ENCODE data around the gene CXCL14.

The CXCL14 gene

DNA sequence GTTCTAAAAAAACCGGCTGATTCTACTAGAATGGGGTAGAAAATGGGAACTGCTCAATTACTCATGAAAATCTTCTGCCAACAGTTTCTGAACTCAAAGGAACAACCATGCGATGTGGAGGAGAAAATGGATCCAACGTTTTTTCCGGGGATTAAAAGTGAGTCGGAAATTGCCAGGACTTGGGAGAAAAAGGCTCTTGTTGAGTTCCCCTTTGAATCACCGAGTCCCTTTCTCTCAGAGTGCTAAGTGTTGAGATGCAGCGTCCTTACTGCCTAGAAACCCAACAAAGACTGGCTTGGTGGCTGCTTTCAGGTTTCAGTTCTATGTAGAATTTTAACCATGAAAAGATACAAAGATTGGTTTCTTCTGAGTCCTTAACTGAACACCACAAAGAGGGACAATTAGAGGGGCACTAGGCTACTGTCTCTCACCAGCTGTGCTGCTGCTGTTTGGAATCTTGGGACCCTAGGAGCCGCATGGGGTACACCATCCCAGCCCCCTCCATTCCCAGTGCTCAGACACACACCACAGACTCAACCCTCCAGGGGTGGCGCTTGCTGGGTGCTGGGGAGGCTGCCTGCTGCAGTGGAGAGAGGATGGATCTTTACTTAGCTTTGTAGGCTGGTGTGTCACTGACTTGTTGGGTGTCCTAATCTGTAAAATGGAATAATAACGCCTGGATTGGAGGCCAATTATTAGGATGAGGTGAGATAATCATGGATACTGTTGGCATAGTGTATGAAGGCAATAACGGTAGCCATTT is 21.5 kb downstream of the CXCL14 start:
- H3K79me2 ChIP-seq (ENCODE audit: control insufficient read depth, low read length): no peaks in the 10 kb centered on the region
- no peak overlapping the region for H3K4me2 ChIP-seq (ENCODE audit: low read length)
- TF ChIP-seq, protein P1, sequence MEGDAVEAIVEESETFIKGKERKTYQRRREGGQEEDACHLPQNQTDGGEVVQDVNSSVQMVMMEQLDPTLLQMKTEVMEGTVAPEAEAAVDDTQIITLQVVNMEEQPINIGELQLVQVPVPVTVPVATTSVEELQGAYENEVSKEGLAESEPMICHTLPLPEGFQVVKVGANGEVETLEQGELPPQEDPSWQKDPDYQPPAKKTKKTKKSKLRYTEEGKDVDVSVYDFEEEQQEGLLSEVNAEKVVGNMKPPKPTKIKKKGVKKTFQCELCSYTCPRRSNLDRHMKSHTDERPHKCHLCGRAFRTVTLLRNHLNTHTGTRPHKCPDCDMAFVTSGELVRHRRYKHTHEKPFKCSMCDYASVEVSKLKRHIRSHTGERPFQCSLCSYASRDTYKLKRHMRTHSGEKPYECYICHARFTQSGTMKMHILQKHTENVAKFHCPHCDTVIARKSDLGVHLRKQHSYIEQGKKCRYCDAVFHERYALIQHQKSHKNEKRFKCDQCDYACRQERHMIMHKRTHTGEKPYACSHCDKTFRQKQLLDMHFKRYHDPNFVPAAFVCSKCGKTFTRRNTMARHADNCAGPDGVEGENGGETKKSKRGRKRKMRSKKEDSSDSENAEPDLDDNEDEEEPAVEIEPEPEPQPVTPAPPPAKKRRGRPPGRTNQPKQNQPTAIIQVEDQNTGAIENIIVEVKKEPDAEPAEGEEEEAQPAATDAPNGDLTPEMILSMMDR (IDR thresholded peaks at IDR 0.05; ENCODE audit: low read depth, low read length, poor library complexity, severe bottlenecking): no peak
- TF ChIP-seq EZH2phosphoT487 (IDR thresholded peaks at IDR 0.05; ENCODE audit: borderline replicate concordance, low read length): no peak
- no peak overlapping the region for H3K27ac ChIP-seq (ENCODE audit: low read depth, low read length)
- H3K9me3 ChIP-seq (ENCODE audit: control insufficient read depth, insufficient read depth, low read length): no peaks in the 10 kb centered on the region
- H3K4me3 ChIP-seq (ENCODE audit: low read length): no peak overlapping the region
- H3F3A ChIP-seq (ENCODE audit: control insufficient read depth, insufficient read depth): no peaks in the 10 kb centered on the region
- peaks cover 3% of the 10 kb centered on the region; the same call in 1 of the 2 replicates for H3K4me1 ChIP-seq (ENCODE audit: control insufficient read depth, low read length)
- H3K9me2 ChIP-seq (replicated peaks; ENCODE audit: control insufficient read depth, low read length): no peaks in the 10 kb centered on the region
- no peaks in the 10 kb centered on the region for H4K20me1 ChIP-seq (ENCODE audit: control insufficient read depth, insufficient read depth, low read depth, low read length)
- H3K27me3 ChIP-seq (ENCODE audit: control insufficient read depth, low read length): peaks cover 9% of the 10 kb centered on the region; the same call in 1 of the 2 replicates
- H3K36me3 ChIP-seq (ENCODE audit: control insufficient read depth, low read length): no peaks in the 10 kb centered on the region

DNA sequence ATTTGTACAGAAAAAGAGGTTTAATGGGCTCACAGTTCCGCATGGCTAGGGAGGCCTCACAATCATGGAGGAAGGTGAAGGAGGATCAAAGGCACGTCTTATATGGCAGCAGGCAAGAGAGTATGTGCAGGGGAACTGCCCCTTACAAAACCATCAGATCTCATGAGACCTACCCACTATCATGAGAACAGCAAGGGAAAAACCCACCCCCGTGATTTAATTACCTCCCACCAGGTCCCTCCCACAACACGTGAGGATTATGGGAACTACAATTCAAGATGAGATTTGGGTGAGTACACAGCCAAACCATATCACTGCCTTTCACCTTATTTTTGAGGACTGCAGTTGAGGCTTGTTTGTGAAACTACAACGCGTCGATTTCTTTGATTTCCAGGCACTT is 22.2 kb downstream of the CXCL14 start:
- Histone ChIP-seq H3K9me3 (ENCODE audit: control insufficient read depth, insufficient read depth, low read length) (no peaks in the 10 kb centered on the region), H3K27me3 (ENCODE audit: control insufficient read depth, low read length) (peaks cover 8% of the 10 kb centered on the region; the same call in 1 of the 2 replicates), H3K36me3 (ENCODE audit: control insufficient read depth, low read length) (no peaks in the 10 kb centered on the region), H3K9me2 (replicated peaks; ENCODE audit: control insufficient read depth, low read length) (no peaks in the 10 kb centered on the region), H4K20me1 (ENCODE audit: control insufficient read depth, insufficient read depth, low read depth, low read length) (no peaks in the 10 kb centered on the region), H3K4me2 (ENCODE audit: low read length) (no peak overlapping the region), H3K27ac (ENCODE audit: low read depth, low read length) (no peak overlapping the region), H3F3A (ENCODE audit: control insufficient read depth, insufficient read depth) (no peaks in the 10 kb centered on the region), H3K4me3 (ENCODE audit: low read length) (no peak overlapping the region), H3K4me1 (ENCODE audit: control insufficient read depth, low read length) (peaks cover 3% of the 10 kb centered on the region; the same call in 1 of the 2 replicates), H3K79me2 (ENCODE audit: control insufficient read depth, low read length) (no peaks in the 10 kb centered on the region)
- TF ChIP-seq EZH2phosphoT487 (IDR thresholded peaks at IDR 0.05; ENCODE audit: borderline replicate concordance, low read length): no peak
- TF ChIP-seq, protein P1 (IDR thresholded peaks at IDR 0.05; ENCODE audit: low read depth, low read length, poor library complexity, severe bottlenecking): no peak

DNA sequence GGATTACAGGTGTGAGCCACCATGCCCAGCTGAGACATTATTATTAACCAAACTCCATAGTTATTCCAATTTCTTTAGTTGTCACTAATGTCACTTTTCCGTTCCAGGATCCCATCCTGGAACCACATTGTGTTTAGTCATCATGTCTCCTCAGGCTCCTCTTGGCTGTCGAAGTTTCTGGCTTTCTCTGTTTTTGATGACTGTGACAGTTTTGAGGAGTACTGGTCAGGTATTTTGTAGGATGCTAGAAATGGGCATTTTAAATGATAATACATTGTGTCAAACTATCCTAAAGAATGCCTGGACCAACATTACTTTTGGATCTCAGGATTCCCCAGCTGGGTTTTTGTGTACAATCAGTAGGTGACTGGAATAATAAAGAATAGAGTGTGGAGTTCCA is 23.3 kb downstream of the CXCL14 start:
- H3K9me3 ChIP-seq (ENCODE audit: control insufficient read depth, insufficient read depth, low read length): no peaks in the 10 kb centered on the region
- no peak overlapping the region for H3K4me2 ChIP-seq (ENCODE audit: low read length)

More for the DNA sequence above, 23.3 kb downstream of the CXCL14 start:
- Histone ChIP-seq H3K4me3 (ENCODE audit: low read length) (no peak overlapping the region), H3K27ac (ENCODE audit: low read depth, low read length) (no peak overlapping the region), H3K79me2 (ENCODE audit: control insufficient read depth, low read length) (no peaks in the 10 kb centered on the region), H3K9me2 (replicated peaks; ENCODE audit: control insufficient read depth, low read length) (no peaks in the 10 kb centered on the region), H3F3A (ENCODE audit: control insufficient read depth, insufficient read depth) (no peaks in the 10 kb centered on the region), H3K36me3 (ENCODE audit: control insufficient read depth, low read length) (no peaks in the 10 kb centered on the region), H4K20me1 (ENCODE audit: control insufficient read depth, insufficient read depth, low read depth, low read length) (no peaks in the 10 kb centered on the region), H3K27me3 (ENCODE audit: control insufficient read depth, low read length) (peaks cover 8% of the 10 kb centered on the region; the same call in 1 of the 2 replicates), H3K4me1 (ENCODE audit: control insufficient read depth, low read length) (no peaks in the 10 kb centered on the region)
- TF ChIP-seq, protein P1 (IDR thresholded peaks at IDR 0.05; ENCODE audit: low read depth, low read length, poor library complexity, severe bottlenecking): no peak
- TF ChIP-seq EZH2phosphoT487 (IDR thresholded peaks at IDR 0.05; ENCODE audit: borderline replicate concordance, low read length): no peak
